CD4-positive, alpha-beta T cell treated with Interleukin-6 for 4 hours (primary cell): ENCODE measurements around the gene PRKCSH.
"Not testable (repeated sequence)": the region's sequence is repeated elsewhere in the genome, so short reads cannot be mapped to it uniquely, and the experiment has no call there.

ENCODE experiments used
- DNase-seq: peaks from one replicate; pipeline ENCODE4 v3.0.0-alpha.2; 2020; ENCODE audit warnings: mixed read lengths

The PRKCSH gene

GRCh38 chr19:11451327-11451870, 16.0 kb downstream of the PRKCSH start:
- no peak for DNase-seq

- no peak for DNase-seq
These were observed 16.6 kb downstream of the PRKCSH start for GRCh38 chr19:11451871-11452619.

GRCh38 chr19:11452620-11453310, 17.3 kb downstream of the PRKCSH start:
- DNase-seq = no peak

- DNase-seq = peak; percentile 26
These were observed 18.3 kb downstream of the PRKCSH start for GRCh38 chr19:11453468-11454341.

- DNase-seq = not testable (repeated sequence)
These were observed 19.8 kb downstream of the PRKCSH start for GRCh38 chr19:11455233-11455554.

- DNase-seq = no peak
These were observed 21.2 kb downstream of the PRKCSH start for GRCh38 chr19:11456659-11457058.

- no peak for DNase-seq
These were observed 21.7 kb downstream of the PRKCSH start for GRCh38 chr19:11457115-11457514.

- no peak for DNase-seq
These were observed 22.4 kb downstream of the PRKCSH start for GRCh38 chr19:11457831-11458230.

GRCh38 chr19:11458236-11458900, 22.9 kb downstream of the PRKCSH start:
- no peak for DNase-seq

GRCh38 chr19:11458912-11459311, 23.5 kb downstream of the PRKCSH start:
- DNase-seq = not testable (repeated sequence)

- DNase-seq = peak; percentile 19
These were observed 24.8 kb downstream of the PRKCSH start for GRCh38 chr19:11460207-11460606.

GRCh38 chr19:11461453-11461852, 26.0 kb downstream of the PRKCSH start:
- no peak for DNase-seq

- no peak for DNase-seq
These were observed 28.0 kb downstream of the PRKCSH start for GRCh38 chr19:11463391-11463790.

GRCh38 chr19:11464333-11465265, 29.2 kb downstream of the PRKCSH start:
- DNase-seq = no peak

GRCh38 chr19:11465600-11465999, 30.2 kb downstream of the PRKCSH start:
- no peak for DNase-seq

- DNase-seq = not testable (repeated sequence)
These were observed 32.9 kb downstream of the PRKCSH start for GRCh38 chr19:11468266-11468845.

GRCh38 chr19:11473725-11474124, 38.3 kb downstream of the PRKCSH start:
- no peak for DNase-seq

GRCh38 chr19:11475343-11475742, 39.9 kb downstream of the PRKCSH start:
- DNase-seq = not testable (repeated sequence)

- DNase-seq = no peak
These were observed 40.4 kb downstream of the PRKCSH start for GRCh38 chr19:11475861-11476260.

GRCh38 chr19:11478167-11479089, 43.0 kb downstream of the PRKCSH start:
- DNase-seq = no peak
